GM12878 (cell line): ENCODE measurements around the gene SLC35E3. TPM values are rescaled to one million over a fixed set of nuclear protein-coding genes. Genes with fewer than 3 reads are reported as not detected.

Experiments used
- RUNX3 ChIP-seq: IDR thresholded peaks from 2 replicates; pipeline ENCODE4 v1.6.1; 2012; ENCODE audit warnings: low read length, inconsistent platforms
- STAT3 ChIP-seq: IDR thresholded peaks from 2 replicates; pipeline ENCODE4 v1.6.1; 2011; ENCODE audit warnings: low read depth, low read length, improper control_type of control experiment
- ZBED1 ChIP-seq: IDR thresholded peaks from 2 replicates; pipeline ENCODE4 v1.6.1; 2016; ENCODE audit warnings: borderline replicate concordance
- ZNF687 ChIP-seq: fragments of 450-650 bp; IDR thresholded peaks from 2 replicates; pipeline ENCODE4 v1.6.1; 2017; ENCODE audit warnings: mild to moderate bottlenecking, moderate library complexity
- polyA plus RNA-seq, 11 experiments: library from polyadenylated mRNA; depleted of rRNA in 4 of 11; unstranded in 6 of 11; stranded (reverse) in 5 of 11; fragments of >200 nt; fragmentation: Nextera tagmentation in 4 of 11; fragmentation: Illumina TruSeq in 1 of 11; extraction: Ambion mirVana in 4 of 11; extraction: Trizol in 1 of 11; gene quantifications; 1 replicate in 1 of 11; 2 replicates in 10 of 11; pipeline versions ENCODE4 v1.2.1 to v1.2.3, GENCODE V29; 2011 to 2016; ENCODE audit warnings: inconsistent platforms in 2 of 11, missing spikeins in 2 of 11, low read depth in 1 of 11
- total RNA-seq, 4 experiments: library from RNA; depleted of rRNA in 3 of 4; stranded (reverse); fragments of >200 nt in 3 of 4; fragmentation: Illumina TruSeq in 1 of 4; extraction: Trizol in 1 of 4; gene quantifications; 2 replicates each; pipeline versions ENCODE4 v1.2.1 to v1.2.3, GENCODE V29; 2013 to 2021

The SLC35E3 gene
- total and polyA plus RNA-seq, 10 of the 15 experiments (the other 5 are each of a cell fraction or from before 2014, with no cell fraction given): 3.6 to 19.8 (median 6.1) TPM

GRCh38 chr12:68808388-68809189, 62.6 kb downstream of the SLC35E3 start (continued):
- TF ChIP-seq ZNF687: peak; percentile 63
- TF ChIP-seq ZBED1: peak; percentile 90
- TF ChIP-seq STAT3: no peak
- TF ChIP-seq RUNX3: peak; percentile 87
